ENCODE data around the gene CNNM1.
A peak's percentile ranks its signal among the peaks of the same experiment; 100 is the strongest.

The CNNM1 gene

GRCh38 chr10:99419688-99420087 is 90.5 kb downstream of the CNNM1 start:
- DNase-seq (ENCODE audit: low read depth in 3 of 3) = no peak

GRCh38 chr10:99421233-99421739 is 92.1 kb downstream of the CNNM1 start:
- DNase-seq (ENCODE audit: low read depth in 3 of 3) = no peak

GRCh38 chr10:99422529-99423096 is 93.5 kb downstream of the CNNM1 start:
- DNase-seq (ENCODE audit: low read depth in 3 of 3) = no peak

- no peak for DNase-seq (ENCODE audit: low read depth in 3 of 3)
Measured at GRCh38 chr10:99424656-99425055, 95.5 kb downstream of the CNNM1 start.

- no peak for DNase-seq (ENCODE audit: low read depth in 3 of 3)
Measured at GRCh38 chr10:99425204-99425603, 96.0 kb downstream of the CNNM1 start.

- no peak for DNase-seq (ENCODE audit: low read depth in 3 of 3)
Measured at GRCh38 chr10:99426689-99427088, 97.5 kb downstream of the CNNM1 start.

GRCh38 chr10:99427566-99428190 is 98.5 kb downstream of the CNNM1 start:
- DNase-seq (ENCODE audit: low read depth in 3 of 3) = no peak

GRCh38 chr10:99429517-99430095 is 100.5 kb downstream of the CNNM1 start:
- DNase-seq (ENCODE audit: low read depth in 3 of 3) = no peak

- DNase-seq (ENCODE audit: low read depth in 3 of 3) = no peak
Measured at GRCh38 chr10:99430116-99430450, 100.9 kb downstream of the CNNM1 start.

- peak; percentile 91 to 94 (median 94) for DNase-seq (ENCODE audit: low read depth in 3 of 3)
Measured at GRCh38 chr10:99430451-99431189, 101.5 kb downstream of the CNNM1 start, which contains the start of gene GOT1. Gene GOT1 (minus strand): TSS chr10:99430624. CDS start chr10:99430565, 59 bp downstream.

GRCh38 chr10:99431190-99431760 is 102.1 kb downstream of the CNNM1 start:
- peak in 1 of 3 donors; percentile 1 for DNase-seq (ENCODE audit: low read depth in 3 of 3)

- no peak for DNase-seq (ENCODE audit: low read depth in 3 of 3)
Measured at GRCh38 chr10:99432047-99432446, 102.9 kb downstream of the CNNM1 start.

GRCh38 chr10:99432881-99433280 is 103.7 kb downstream of the CNNM1 start:
- DNase-seq (ENCODE audit: low read depth in 3 of 3) = no peak

GRCh38 chr10:99433378-99434020 is 104.3 kb downstream of the CNNM1 start:
- DNase-seq (ENCODE audit: low read depth in 3 of 3) = no peak

GRCh38 chr10:99435986-99436638 is 107.0 kb downstream of the CNNM1 start:
- no peak for DNase-seq (ENCODE audit: low read depth in 3 of 3)

GRCh38 chr10:99438890-99439289 is 109.7 kb downstream of the CNNM1 start:
- DNase-seq (ENCODE audit: low read depth in 3 of 3) = no peak

- no peak for DNase-seq (ENCODE audit: low read depth in 3 of 3)
Measured at GRCh38 chr10:99442394-99442793, 113.2 kb downstream of the CNNM1 start.

- DNase-seq (ENCODE audit: low read depth in 3 of 3) = no peak
Measured at GRCh38 chr10:99443500-99443899, 114.3 kb downstream of the CNNM1 start.

Measured in stimulated activated CD4-positive, alpha-beta T cell treated with anti-CD3 and anti-CD28 coated beads, TNF-alpha, amount 100 ng/mL, for 48 hours (primary cell).